GM23338 (cell line): ENCODE data around the gene KLHL13. TPM values are rescaled to one million over a fixed set of nuclear protein-coding genes. Genes with fewer than 3 reads are reported as not detected.

Experiments used
- ATAC-seq: fragments of 200-7000 bp; cut with Tn5 transposase; 3 replicates; pipeline ENCODE4 v1.9.1; 2020
- DNase-seq: peaks from one replicate; pipeline ENCODE4 v3.0.0-alpha.2; 2015; ENCODE audit warnings: low spot score
- H2AFZ ChIP-seq: fragments of 200-600 bp; sonication (generic); 2 replicates; pipeline ENCODE4 v1.8.0; 2016; ENCODE audit warnings: antibody characterized with exemption, mild to moderate bottlenecking, moderate library complexity
- H3F3A ChIP-seq: fragments of 200-600 bp; sonication (generic); replicated peaks from 2 replicates; pipeline ENCODE4 v1.8.0; 2017; ENCODE audit warnings: antibody characterized with exemption, mixed run types, low read depth
- H3K27ac ChIP-seq: fragments of 200-600 bp; sonication (generic); 2 replicates; pipeline ENCODE4 v1.6.1; 2016; ENCODE audit warnings: low read depth
- H3K27me3 ChIP-seq: fragments of 200-600 bp; sonication (generic); 2 replicates; pipeline ENCODE4 v1.8.0; 2016; ENCODE audit warnings: mild to moderate bottlenecking, mixed run types, moderate library complexity; ENCODE audit not compliant: insufficient read depth
- H3K36me3 ChIP-seq: fragments of 200-600 bp; sonication (generic); 2 replicates; pipeline ENCODE4 v1.8.0; 2016; ENCODE audit warnings: mild to moderate bottlenecking; ENCODE audit not compliant: insufficient read depth
- H3K4me1 ChIP-seq: fragments of 200-600 bp; sonication (generic); 2 replicates; pipeline ENCODE4 v1.8.0; 2016; ENCODE audit warnings: mild to moderate bottlenecking, moderate library complexity; ENCODE audit not compliant: insufficient read depth
- H3K4me2 ChIP-seq: fragments of 200-600 bp; sonication (generic); 2 replicates; pipeline ENCODE4 v1.7.1; 2017; ENCODE audit warnings: mixed run types
- H3K4me3 ChIP-seq: fragments of 200-600 bp; sonication (generic); 2 replicates; pipeline ENCODE4 v1.6.1; 2016; ENCODE audit warnings: mixed run types
- H3K79me2 ChIP-seq: fragments of 200-600 bp; sonication (generic); replicated peaks from 2 replicates; pipeline ENCODE4 v1.8.0; 2017; ENCODE audit warnings: mild to moderate bottlenecking; ENCODE audit not compliant: insufficient read depth
- H3K9me2 ChIP-seq: fragments of 200-600 bp; sonication (generic); 2 replicates; pipeline ENCODE4 v1.8.0; 2017; ENCODE audit not compliant: insufficient read depth
- H4K20me1 ChIP-seq: fragments of 200-600 bp; sonication (generic); replicated peaks from 2 replicates; pipeline ENCODE4 v1.8.0; 2017; ENCODE audit warnings: mild to moderate bottlenecking; ENCODE audit not compliant: insufficient read depth
- H3K27ac Mint-ChIP-seq: 2 replicates; pipeline ENCODE4 v1.8.0; 2020; ENCODE audit warnings: inconsistent platforms, mild to moderate bottlenecking, moderate library complexity, mixed read lengths
- H3K27me3 Mint-ChIP-seq: 3 replicates; pipeline ENCODE4 v1.8.0; 2022; ENCODE audit warnings: low read depth, mild to moderate bottlenecking, moderate library complexity, mixed read lengths, inconsistent platforms; ENCODE audit not compliant: insufficient read depth, poor library complexity
- H3K36me3 Mint-ChIP-seq: 3 replicates; pipeline ENCODE4 v1.8.0; 2021; ENCODE audit warnings: low read depth, mild to moderate bottlenecking, inconsistent platforms, moderate library complexity, mixed read lengths
- H3K4me1 Mint-ChIP-seq: 3 replicates; pipeline ENCODE4 v1.8.0; 2020; ENCODE audit warnings: mild to moderate bottlenecking, inconsistent platforms, mixed read lengths
- H3K4me3 Mint-ChIP-seq: 3 replicates; pipeline ENCODE4 v1.8.0; 2021; ENCODE audit warnings: moderate library complexity, mild to moderate bottlenecking, inconsistent platforms, mixed read lengths
- H3K9me3 Mint-ChIP-seq: 3 replicates; pipeline ENCODE4 v1.8.0; 2020; ENCODE audit warnings: moderate library complexity, mild to moderate bottlenecking, inconsistent platforms, mixed read lengths
- CTCF ChIP-seq, 2 experiments: fragments of 200-600 bp in 1 of 2; sonication (generic) in 1 of 2; conservative IDR thresholded peaks; 2 replicates each; pipeline versions ENCODE4 v1.5.1 to v1.6.1; 2016 to 2017; ENCODE audit warnings: antibody characterized with exemption in 2 of 2, low read depth in 2 of 2, mild to moderate bottlenecking in 2 of 2, moderate library complexity in 1 of 2
- ETS1 ChIP-seq: IDR thresholded peaks from 2 replicates; pipeline ENCODE4 v1.6.1; 2016; ENCODE audit warnings: antibody characterized with exemption
- EZH2 ChIP-seq: fragments of 200-600 bp; sonication (generic); IDR thresholded peaks from one replicate; pipeline ENCODE4 v1.8.0; 2017; ENCODE audit warnings: antibody characterized with exemption, mild to moderate bottlenecking, low read depth; ENCODE audit not compliant: unreplicated experiment
- JUNB ChIP-seq: IDR thresholded peaks from one replicate; pipeline ENCODE4 v1.6.1; 2016; ENCODE audit warnings: antibody characterized with exemption; ENCODE audit not compliant: unreplicated experiment
- NANOG ChIP-seq: IDR thresholded peaks from 2 replicates; pipeline ENCODE4 v1.6.1; 2016; ENCODE audit warnings: antibody characterized with exemption, borderline replicate concordance
- POLR2AphosphoS5 ChIP-seq: IDR thresholded peaks from 2 replicates; pipeline ENCODE4 v1.6.1; 2016; ENCODE audit warnings: antibody characterized with exemption, low read depth
- STAT1 ChIP-seq: IDR thresholded peaks from one replicate; pipeline ENCODE4 v1.6.1; 2016; ENCODE audit warnings: antibody characterized with exemption; ENCODE audit not compliant: unreplicated experiment
- ZNF331 ChIP-seq: fragments of 250-450 bp; sonication (Bioruptor Pico); IDR thresholded peaks from 2 replicates; pipeline ENCODE4 v1.5.0; 2020; ENCODE audit warnings: low read depth, mild to moderate bottlenecking, moderate library complexity
- ZNF462 ChIP-seq: fragments of 250-450 bp; sonication (Bioruptor Pico); IDR thresholded peaks from 2 replicates; pipeline ENCODE4 v1.5.0; 2020; ENCODE audit warnings: mild to moderate bottlenecking, moderate library complexity
- polyA plus RNA-seq: library from polyadenylated mRNA; unstranded; fragments of >200 nt; fragmentation: Nextera tagmentation; extraction: Ambion mirVana; gene quantifications from 2 replicates; pipeline ENCODE4 v1.2.1, GENCODE V29; 2016
- total RNA-seq: library from RNA; depleted of rRNA; stranded (reverse); fragments of >200 nt; shearing (Covaris generic); gene quantifications from 2 replicates; pipeline ENCODE4 v1.2.3, GENCODE V29; 2014

The KLHL13 gene
- total and polyA plus RNA-seq, 2 experiments from 2014 or later, result 5.9 to 10.9 TPM

GRCh38 chrX:117990438-117990837, 126.2 kb downstream of the KLHL13 start (continued):
- no peak for TF ChIP-seq JUNB
- no peak for TF ChIP-seq NANOG
- no peak for TF ChIP-seq ZNF462 (CRISPR knock-in tag)
- TF ChIP-seq POLR2AphosphoS5, result no peak
- no peak for TF ChIP-seq STAT1
- TF ChIP-seq ZNF331 (CRISPR knock-in tag), result no peak

- H3K9me3 Mint-ChIP-seq, result no peaks in the 10 kb centered on the region
- Histone ChIP-seq H4K20me1 (no peaks in the 10 kb centered on the region), H2AFZ (no peak overlapping the region), H3K27ac (no peak overlapping the region), H3K4me1 (no peaks in the 10 kb centered on the region), H3K36me3 (no peaks in the 10 kb centered on the region), H3K4me2 (no peak overlapping the region), H3K9me2 (no peaks in the 10 kb centered on the region), H3K4me3 (no peak overlapping the region), H3F3A (no peaks in the 10 kb centered on the region), H3K27me3 (no peaks in the 10 kb centered on the region), H3K79me2 (no peaks in the 10 kb centered on the region)
- H3K36me3 Mint-ChIP-seq, result no peaks in the 10 kb centered on the region
- H3K27me3 Mint-ChIP-seq, result no peaks in the 10 kb centered on the region
- no peak overlapping the region for H3K27ac Mint-ChIP-seq
- TF ChIP-seq ETS1 (no peak), ZNF331 (CRISPR knock-in tag) (no peak), CTCF (conservative IDR thresholded peaks at IDR 0.05; ENCODE audit: low read depth in 2 of 2) (no peak), EZH2 (no peak)
- no peak overlapping the region for H3K4me3 Mint-ChIP-seq
- ATAC-seq (no peak), DNase-seq (no peak)
- peaks cover 6% of the 10 kb centered on the region; the same call in 2 of the 3 replicates for H3K4me1 Mint-ChIP-seq
Measured at GRCh38 chrX:117989512-117989911, 127.1 kb downstream of the KLHL13 start.
